ENCODE results near the gene RAB24.

Gene RAB24

GRCh38 chr5:177303121-177303924 is at the start of gene RAB24, which contains the start of gene PRELID1:
TSS of gene RAB24 (minus strand) at chr5:177303719. CDS start at chr5:177303288, 431 bp downstream.
TSS of gene PRELID1 (plus strand) at chr5:177303799. CDS start at chr5:177303986, 187 bp downstream.
- Histone ChIP-seq H3K27ac (peak within 1 kb of the TSS; percentile 81 to 88), H3K4me1 (peaks cover 0 to 52% (median 33%) of the 10 kb centered on the region in 4 donors), H3K27me3 (no peaks in the 10 kb centered on the region), H3K9me3 (no peaks in the 10 kb centered on the region), H3K4me3 (peak within 1 kb of the TSS; percentile 81 to 95), H3K36me3 (peaks cover 0 to 31% (median 22%) of the 10 kb centered on the region in 3 donors)
- TF ChIP-seq CTCF (IDR thresholded peaks at IDR 0.05): peak; percentile 21 to 28
- intact Hi-C loops (cut with DNase I; ENCODE audit: low total_unique reads): loop anchor here (10.0 kb wide), 1 partner anchor 189 kb away; no protein-coding TSS in a partner anchor
- DNase-seq: peak; percentile 86 to 91

- no peak for TF ChIP-seq CTCF (IDR thresholded peaks at IDR 0.05)
- intact Hi-C loops (cut with DNase I; ENCODE audit: low total_unique reads): no loop called here
- DNase-seq: no peak
- H3K4me3 ChIP-seq: no peak overlapping the region
- H3K36me3 ChIP-seq: peaks cover 0 to 13% (median 0%) of the 10 kb centered on the region in 3 donors
- H3K27ac ChIP-seq: no peak overlapping the region
- peaks cover 0 to 3% of the 10 kb centered on the region in 2 donors for H3K27me3 ChIP-seq
- no peaks in the 10 kb centered on the region for H3K9me3 ChIP-seq
- H3K4me1 ChIP-seq: peaks cover 0 to 38% (median 25%) of the 10 kb centered on the region in 4 donors
Measured at GRCh38 chr5:177353093-177353492, 49.6 kb upstream of the RAB24 start.

GRCh38 chr5:177351392-177352329 is 48.1 kb upstream of the RAB24 start, which contains the start of gene LMAN2:
TSS of gene LMAN2 (minus strand) at chr5:177351668. CDS start at chr5:177351647, 21 bp downstream.
- peaks cover 0 to 49% (median 27%) of the 10 kb centered on the region in 4 donors for H3K4me1 ChIP-seq
- no peaks in the 10 kb centered on the region for H3K27me3 ChIP-seq
- intact Hi-C loops (cut with DNase I; ENCODE audit: low total_unique reads): no loop called here
- peak; percentile 93 to 95 for DNase-seq
- H3K27ac ChIP-seq: peak within 1 kb of the TSS; percentile 90 to 92
- TF ChIP-seq CTCF (IDR thresholded peaks at IDR 0.05): no peak
- H3K9me3 ChIP-seq: no peaks in the 10 kb centered on the region
- peak within 1 kb of the TSS; percentile 70 to 90 for H3K4me3 ChIP-seq
- peaks cover 7 to 20% (median 8%) of the 10 kb centered on the region in 3 donors for H3K36me3 ChIP-seq

GRCh38 chr5:177350776-177351391 is 47.4 kb upstream of the RAB24 start:
- peak overlapping the region; percentile 90 to 92 for H3K27ac ChIP-seq
- intact Hi-C loops (cut with DNase I; ENCODE audit: low total_unique reads): no loop called here
- H3K36me3 ChIP-seq: peaks cover 7 to 20% (median 9%) of the 10 kb centered on the region in 3 donors
- H3K9me3 ChIP-seq: no peaks in the 10 kb centered on the region
- DNase-seq: no peak
- H3K4me1 ChIP-seq: peaks cover 0 to 50% (median 28%) of the 10 kb centered on the region in 4 donors
- TF ChIP-seq CTCF (IDR thresholded peaks at IDR 0.05): no peak
- peak overlapping the region; percentile 70 to 90 for H3K4me3 ChIP-seq
- no peaks in the 10 kb centered on the region for H3K27me3 ChIP-seq

- no peaks in the 10 kb centered on the region for H3K9me3 ChIP-seq
- DNase-seq: no peak
- peaks cover 0 to 50% (median 30%) of the 10 kb centered on the region in 4 donors for H3K4me1 ChIP-seq
- no peaks in the 10 kb centered on the region for H3K27me3 ChIP-seq
- peak overlapping the region; percentile 70 to 90 for H3K4me3 ChIP-seq
- TF ChIP-seq CTCF (IDR thresholded peaks at IDR 0.05): no peak
- no peak overlapping the region for H3K27ac ChIP-seq
- intact Hi-C loops (cut with DNase I; ENCODE audit: low total_unique reads): no loop called here
- H3K36me3 ChIP-seq: peaks cover 7 to 22% (median 13%) of the 10 kb centered on the region in 3 donors
Measured at GRCh38 chr5:177349762-177350161, 46.2 kb upstream of the RAB24 start.
